Suppressor macrophage treated with lipopolysaccharide for 4 hours (primary cell): ENCODE data around the gene MVD.
A peak's percentile ranks its signal among the peaks of the same experiment; 100 is the strongest.

Experiments
- DNase-seq: peaks from one replicate; pipeline ENCODE4 v3.0.0-alpha.2; 2020

Gene MVD, protein sequence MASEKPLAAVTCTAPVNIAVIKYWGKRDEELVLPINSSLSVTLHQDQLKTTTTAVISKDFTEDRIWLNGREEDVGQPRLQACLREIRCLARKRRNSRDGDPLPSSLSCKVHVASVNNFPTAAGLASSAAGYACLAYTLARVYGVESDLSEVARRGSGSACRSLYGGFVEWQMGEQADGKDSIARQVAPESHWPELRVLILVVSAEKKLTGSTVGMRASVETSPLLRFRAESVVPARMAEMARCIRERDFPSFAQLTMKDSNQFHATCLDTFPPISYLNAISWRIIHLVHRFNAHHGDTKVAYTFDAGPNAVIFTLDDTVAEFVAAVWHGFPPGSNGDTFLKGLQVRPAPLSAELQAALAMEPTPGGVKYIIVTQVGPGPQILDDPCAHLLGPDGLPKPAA

DNA sequence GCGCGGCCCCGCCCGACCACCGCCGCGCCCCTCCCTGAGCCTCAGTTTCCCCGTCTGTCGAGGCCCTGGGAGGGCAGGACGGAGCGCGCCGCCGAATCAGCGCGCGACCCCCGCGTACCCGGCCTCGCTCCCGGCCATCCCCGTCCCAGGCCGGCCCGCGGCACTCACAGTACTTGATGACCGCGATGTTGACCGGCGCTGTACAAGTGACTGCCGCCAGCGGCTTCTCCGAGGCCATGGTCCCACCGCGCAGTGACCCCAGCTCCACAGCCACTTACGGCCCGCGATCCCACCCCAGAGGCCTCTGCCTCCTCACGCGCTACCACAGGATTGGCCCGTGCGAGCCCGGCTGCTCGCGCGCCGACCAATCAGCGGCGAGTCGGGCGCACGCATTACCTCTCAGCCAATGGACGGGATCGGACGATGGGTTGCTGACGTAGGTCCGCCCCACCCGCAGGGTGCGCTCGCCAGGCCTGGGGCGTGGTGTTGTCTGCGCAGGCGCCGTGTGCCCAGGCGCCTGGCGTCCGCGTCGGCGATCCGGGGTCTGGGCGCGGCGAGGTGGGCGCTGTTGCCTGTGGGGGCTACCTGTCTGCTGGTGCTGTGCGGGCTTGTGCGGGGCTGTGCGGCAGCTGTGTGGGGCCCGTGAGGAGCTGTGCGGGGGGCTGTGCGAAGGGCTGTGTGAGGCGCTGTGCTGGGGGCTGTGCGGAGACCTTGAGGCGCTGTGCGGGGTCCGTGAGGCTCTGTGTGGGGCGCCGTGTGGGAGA, at the start of gene MVD:
MVD (minus strand) TSS at position 249 of the 764 bp plus-strand sequence; CDS start at position 238, 11 bp downstream.
- DNase-seq = peak; percentile 99

DNA sequence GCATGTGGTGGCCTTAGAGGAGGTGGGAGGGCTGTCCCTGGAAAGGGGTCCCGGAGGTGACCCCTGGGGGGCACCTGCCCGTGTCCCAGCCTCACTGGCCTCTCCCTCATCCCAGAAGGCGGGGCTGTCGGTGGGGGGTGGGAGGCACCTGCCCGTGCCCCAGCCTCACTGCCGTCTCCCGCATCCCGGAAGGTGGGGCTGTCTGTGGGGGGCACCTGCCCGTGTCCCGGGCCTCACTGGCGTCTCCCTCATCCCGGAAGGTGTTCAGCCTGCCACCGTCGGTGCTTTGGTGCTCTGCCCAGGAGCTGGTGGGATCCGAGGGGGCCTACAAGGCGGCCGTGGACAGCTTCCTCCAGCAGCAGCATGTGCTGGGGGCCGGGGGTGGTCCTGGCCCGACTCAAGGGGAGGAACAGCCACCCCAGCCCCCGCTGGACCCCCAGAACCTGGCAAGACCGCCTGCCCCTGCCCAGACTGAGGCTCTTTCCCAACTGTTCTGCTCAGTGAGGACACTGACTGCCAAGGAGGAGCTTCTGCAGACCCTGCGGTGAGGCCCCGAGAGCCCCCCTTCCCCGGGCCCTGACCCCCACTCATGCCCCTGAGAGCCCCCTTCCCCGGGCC, 49.6 kb upstream of the MVD start:
- DNase-seq = no peak

DNA sequence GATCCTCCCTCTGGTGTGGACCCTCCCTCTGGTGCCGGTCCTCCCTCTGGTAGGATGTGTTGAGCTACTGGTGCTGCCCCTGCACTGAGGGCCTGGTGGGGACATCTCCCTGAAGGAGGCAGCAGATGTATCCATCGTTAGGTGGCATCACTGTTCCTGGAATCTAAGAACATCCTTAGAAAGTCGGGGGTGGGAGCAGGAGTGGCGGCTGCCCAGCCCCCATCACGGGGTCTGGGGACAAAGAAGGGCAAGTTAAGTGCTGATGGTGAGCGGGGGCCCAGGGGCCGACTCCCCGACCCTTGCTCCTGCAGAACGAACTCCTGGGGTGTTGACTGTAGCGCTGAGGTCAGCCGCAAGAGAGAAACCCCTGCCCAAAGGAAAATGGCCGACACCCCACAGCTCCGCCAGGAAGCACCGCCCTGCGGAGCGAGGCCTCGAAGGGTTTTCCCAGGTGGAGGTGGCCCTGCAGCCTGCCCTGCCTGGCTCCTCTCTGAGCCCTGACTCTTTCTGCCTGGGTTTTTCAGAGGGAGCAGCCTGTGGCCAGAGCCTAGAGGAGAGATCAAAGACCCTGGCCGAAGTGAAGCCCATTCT, 49.0 kb upstream of the MVD start:
- no peak for DNase-seq

DNA sequence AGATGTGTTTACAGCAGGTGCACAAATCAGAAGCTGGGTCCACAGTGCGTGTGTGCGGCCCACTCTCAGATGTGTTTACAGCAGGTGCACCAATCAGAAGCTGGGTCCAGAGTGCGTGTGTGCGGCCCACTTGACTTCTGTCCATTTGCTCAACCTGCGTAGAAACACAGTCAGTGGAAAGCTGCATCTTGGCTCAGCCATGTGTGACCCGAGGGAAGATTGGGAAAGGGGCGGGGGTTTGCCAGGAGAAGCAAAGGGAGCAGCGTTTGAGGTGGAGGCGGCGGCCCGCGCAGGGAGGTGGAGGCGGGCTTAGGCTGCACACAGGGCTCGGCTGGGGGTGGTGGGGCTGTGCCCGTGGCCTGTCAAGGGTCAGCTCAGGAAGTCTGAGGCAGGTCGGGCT, 47.7 kb upstream of the MVD start:
- DNase-seq = no peak

DNA sequence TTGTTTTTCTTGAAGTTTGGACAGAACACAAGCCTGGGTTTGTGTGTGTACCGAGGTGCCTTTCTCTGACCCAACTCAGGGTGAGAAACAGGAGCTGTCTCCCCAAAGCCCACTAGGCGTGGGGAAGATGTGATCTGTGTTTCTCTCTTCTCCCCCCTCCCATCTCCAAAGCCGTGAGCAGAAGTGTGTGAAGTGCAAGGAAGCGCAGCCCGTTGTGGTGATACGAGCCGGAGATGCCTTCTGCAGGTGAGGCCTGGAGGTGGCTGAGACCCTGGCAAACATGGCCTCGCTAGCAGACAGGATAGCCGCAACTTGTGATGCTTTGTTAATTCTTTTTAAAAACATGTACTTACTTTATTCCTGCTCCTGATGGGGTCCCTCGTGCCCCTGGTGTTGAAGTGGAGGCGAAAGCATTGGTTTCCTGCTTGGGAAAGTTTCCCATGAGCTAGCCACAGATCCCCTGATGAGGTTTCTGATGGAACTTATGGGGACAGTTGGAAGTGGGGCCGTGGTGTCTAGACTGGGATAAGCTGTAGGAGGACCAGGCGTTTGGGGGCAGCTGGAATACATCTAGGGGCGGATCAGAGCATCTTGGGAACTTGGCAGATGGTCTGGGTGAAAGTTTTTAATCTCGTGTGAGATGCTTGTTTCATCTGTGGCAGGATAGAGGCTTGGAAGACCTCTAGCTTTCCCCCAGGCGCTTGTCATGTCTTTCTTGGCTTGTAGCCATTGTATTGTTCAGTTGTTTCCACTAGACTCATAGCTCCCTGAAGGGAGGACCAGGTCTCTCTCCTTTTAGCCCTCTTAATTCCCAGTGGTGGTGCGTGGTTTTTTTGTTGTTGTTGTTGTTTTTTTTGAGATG, 44.3 kb upstream of the MVD start:
- no peak for DNase-seq

DNA sequence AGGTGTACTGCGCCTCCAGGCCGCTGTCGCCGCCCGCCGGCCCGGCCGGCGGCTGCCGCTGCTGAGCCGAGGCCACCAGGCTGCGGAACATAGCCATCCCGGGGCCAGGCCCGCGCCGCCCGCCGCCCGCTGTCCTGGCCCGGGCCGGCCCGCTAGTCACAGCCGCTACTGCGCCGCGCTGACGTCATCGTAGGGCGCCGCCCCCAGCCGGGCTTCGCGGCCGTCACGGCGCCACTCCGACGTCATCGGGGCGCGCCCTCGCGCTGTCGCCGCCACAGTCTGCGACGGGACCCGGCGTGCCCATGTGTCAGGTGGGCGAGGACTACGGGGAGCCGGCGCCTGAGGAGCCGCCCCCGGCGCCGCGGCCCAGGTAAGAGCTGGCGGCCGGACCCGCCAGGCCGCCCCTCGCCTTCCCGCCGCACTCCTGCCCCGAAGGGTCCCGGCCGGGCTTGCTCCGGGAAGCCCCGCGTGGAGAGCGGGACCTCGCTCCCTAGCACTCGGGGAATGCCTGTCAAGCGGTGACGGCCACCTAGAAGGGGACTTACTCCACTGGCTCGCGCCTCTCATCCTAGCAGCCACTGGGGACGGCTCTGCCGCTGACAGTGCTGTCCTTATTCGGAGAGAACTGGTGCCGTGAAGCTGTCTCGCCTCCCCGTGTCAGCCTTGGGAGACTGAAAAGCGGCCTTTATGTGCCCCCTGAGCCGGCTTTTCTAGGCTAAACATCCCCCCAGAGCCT, 43.5 kb upstream of the MVD start, which contains the start of the genes CTU2 and RNF166:
CTU2 (plus strand) TSS at position 275 of the 736 bp plus-strand sequence; CDS start at position 303, 28 bp downstream.
RNF166 (minus strand) TSS at position 180 of the 736 bp plus-strand sequence; CDS start at position 97, 83 bp downstream.
- peak; percentile 96 for DNase-seq

DNA sequence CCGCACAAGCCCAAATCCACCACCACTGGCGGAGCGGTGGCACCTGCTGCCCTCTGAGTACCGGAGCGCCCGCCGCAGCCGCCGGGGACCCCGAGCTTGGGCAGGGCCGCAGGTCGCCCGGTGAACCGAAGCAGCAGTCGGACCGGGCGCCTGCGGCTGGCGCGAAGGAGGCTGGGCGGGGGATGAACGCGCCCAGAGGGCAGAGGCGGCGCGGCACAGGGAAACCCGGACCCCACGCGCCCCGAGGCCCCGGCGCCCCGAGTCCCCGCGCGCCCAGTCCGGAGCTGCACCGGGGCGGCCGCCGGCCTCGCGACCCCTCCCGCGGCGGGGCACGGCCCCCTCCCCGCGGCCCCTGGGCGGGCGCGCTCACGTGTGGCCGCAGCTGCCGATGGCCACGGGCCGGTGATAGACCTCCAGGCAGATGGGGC, 42.9 kb upstream of the MVD start:
- no peak for DNase-seq

DNA sequence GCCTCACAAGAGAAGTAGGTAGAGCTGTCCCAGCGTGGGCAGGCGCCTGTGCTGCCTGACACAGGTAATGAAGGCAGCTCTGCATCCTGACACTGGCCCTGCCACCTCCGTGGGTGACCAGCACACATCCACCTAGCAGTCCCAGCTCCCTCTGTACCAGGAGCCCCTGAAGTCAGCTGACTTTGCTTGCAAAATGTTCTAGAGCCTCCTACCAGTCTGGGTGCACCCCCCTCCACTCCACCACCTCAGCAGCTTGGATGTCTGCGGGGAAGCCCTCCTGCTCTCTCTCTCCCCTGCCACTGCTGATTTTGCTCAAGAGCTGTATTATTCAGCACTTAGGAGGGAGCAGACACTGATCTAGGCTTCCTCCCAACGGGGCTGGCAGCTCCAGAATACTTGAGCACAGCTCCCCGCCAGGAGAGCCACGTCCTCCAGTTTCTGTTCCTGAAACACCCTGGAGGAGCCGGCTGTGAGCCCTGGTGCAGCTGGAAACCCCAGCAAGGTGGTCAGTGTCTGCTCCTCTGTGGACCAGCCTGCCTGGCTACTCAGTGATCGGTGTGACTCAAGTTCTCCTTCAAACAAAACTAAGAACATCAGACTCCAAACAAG, 42.3 kb upstream of the MVD start:
- peak; percentile 80 for DNase-seq

DNA sequence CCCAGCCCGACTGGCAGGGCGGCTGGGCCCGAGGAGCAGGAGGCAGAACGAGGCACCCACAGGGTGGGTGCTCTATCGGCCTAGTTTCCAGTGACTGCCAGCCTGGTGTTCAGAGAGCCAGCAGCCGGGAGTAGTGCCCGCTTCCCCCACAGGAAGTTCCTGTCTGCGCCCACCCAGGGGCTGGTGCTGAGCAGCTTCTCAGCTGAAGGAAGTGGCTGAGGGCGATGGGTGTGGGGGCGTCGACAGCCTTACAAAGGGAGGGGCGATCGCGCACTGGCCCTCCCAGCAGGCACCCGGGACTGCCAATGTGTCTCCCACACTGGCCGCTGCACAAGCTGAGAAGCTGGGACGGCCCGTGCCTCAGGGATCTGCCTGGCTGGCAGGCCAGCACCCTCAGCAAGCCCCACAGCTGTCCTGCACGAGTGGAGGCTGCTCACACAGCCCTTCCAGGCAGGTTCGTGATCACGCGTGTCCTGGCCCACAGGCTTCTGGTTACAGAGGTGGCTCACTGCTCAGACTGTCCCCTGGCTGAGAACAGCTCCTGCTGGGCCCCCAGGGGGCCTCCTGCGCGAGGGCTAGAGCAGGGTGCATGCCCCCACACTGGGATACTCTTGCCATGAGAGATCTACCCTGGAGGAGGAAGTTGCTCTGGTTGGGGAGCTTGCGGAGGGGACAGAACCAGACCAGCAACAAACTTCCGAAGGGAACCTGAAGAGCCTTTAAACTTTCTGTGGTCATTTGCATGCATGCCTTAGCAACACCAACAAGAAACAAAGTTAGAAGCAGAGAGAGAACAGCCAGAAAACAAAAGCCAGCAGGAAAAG, 40.8 kb upstream of the MVD start:
- DNase-seq = peak; percentile 60

DNA sequence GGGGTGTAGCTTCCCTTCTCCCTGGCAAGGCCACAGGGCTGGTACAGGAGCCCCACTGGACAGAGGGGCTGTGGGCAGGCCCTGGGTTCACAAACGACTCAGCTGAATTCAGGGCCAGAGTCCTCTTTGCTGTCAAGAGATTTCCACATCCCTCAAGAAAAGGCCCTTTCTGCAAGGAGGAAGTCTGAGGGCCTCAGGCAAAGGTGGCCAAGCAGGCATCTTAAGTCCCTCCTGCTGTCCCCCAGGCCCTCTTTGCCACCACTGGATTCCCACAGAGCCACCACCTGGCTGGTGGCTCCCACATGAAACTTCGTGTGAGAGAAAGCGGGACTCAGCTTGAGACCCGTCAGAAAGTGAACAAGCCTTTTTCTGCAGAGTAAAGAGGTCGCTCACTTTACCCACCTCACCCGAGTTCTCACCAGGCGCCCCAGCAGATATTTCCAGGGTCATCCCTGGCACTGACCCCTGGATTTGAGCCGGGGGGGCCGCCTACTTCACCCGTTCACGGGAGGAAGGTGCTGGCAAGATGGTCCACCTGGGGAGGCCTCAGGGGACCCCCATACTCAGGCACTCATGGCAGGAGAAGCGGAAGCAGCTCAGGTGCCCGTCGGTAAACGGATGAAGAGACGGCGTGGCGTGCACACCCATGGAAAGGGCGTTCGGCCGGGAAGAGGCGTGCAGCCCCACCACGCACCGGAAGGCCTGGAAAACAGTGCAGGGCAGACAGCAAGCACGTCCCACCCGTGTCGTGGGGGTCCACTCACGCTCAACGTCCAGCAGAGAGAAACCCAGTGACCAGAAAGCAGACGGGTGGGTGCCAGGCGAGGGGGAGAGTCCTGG, 39.7 kb upstream of the MVD start:
- peak; percentile 48 for DNase-seq

DNA sequence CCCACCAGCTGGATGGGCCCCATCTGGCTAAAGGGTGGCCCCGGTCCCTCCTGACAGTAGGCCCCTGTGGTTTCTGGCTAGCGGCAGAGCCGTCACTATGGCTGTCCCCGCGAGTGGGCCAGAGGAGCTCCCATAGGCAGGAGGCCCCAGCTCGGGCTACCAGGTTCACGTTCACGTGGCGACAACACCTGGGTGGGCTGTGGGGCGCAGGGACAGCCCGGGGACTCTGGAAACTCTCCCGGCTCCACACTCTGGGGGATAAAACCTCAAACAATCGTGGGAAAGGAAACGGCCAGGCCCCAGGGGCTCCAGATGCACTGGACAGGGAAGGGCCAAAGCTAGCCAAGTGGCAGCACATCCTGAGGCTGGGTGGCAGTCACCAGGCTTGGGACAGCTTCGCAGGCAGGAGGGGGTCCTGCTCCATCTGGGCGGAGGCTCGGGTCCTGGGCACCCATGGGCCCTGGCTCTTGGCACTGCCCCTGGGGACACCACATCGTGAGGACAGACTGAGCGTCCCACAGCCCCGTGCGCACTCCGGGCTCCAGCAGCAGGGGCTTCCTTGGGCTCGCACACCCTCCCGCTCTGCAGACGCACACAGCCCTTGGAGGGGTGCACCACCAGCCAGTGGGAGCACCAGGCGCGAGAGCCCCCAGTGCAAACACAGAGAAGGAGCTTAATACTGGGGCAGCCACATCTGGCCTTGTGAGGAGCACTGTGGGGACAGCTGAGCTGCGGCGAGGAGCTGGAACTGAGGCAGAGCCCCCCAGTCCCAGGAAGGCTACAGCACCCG, 38.9 kb upstream of the MVD start:
- DNase-seq = no peak

DNA sequence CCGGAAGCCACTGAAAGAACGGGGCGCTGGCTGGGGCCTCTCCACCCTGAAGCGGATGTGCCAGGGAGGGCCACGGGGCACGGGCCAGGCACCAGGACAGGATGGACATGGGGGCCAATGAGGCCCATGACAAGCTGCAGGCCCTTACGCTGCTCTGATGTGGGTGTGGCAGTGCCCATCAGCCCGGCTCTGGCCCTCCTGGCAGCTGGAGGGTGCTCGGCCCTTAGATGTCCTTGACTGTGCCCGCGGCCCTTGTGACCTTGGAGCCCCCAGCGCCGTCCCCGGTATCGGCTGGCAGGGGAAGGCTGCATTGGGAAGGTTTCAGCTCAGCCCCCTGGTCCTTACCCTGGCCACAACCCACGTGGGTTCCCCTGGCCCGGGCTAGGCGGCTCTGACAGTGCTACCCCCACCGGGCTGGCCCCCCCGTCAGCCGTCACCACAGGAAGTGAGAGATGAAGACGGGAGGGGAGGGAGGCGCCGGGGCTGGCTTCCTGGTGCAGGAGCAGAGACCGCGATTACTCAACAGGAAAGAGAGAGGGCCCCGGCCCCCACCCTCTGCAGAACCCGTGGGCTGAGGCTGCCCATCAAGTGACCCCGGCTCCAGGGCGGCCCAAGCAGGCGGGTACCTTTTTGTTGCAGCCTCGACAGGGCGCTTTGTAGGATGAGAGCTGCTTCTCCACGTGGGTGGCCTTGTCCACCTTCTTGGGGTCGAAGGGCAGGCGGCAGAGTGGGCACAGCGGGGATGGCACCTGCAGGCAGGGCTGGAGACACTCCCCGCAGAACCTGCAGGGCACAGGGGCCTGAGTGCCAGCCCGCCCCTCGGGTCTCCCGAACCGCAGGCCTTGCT, 38.0 kb upstream of the MVD start:
- DNase-seq = peak; percentile 96

DNA sequence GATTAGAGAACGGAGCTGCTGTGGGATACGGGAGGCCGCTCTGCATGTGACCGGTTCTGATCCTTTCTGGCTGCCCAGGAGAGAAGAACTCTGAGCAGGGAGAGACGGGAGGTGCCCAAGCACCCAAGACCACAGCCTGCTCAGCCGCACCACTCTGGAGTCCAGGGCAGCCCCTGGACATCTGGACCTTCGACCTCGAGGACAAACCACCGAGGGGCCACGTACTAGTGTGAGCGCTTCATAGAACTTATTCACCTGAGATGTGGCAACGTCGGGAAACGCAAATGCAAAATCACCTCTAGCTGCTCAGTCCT, 37.4 kb upstream of the MVD start:
- no peak for DNase-seq

DNA sequence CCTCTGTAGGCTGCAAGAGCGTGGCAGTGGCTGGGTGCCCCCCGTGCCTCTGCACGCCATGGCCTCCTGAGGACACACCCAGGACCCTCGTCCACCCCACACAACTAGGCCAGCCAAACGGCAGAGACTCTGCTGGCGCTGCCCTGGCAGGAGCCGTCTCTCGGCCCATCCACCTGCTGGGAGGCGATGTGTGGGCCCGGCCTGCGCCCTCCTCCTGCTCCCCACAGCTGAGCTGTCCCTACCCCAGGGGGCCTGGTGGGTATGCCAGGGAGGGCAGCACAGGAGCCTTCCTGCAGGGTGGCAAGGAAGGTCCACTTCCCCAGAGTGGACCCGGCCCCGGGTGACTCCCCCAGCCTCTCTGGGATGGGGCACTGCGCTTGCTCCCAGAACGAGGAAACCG, 36.3 kb upstream of the MVD start:
- no peak for DNase-seq

DNA sequence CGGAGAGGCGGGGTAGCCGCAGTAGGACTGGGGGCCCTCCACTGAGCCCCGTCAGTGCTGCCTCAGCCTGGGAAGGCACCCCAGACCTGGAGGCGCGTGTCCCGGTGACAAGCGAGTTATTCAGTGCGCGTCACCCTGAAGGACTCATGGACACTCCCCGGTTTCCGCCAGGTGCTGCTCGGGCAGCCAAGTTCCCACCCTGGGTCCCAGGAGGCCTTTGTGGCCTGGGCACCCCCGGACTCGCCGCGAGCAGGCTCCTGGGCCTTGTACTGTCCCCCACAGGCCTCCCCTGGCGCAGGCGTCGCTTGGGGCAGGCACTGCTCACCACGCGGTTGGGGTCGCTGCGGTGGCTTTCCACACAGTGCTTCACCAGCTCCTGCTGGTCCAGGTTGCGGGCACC, 35.8 kb upstream of the MVD start:
- no peak for DNase-seq

DNA sequence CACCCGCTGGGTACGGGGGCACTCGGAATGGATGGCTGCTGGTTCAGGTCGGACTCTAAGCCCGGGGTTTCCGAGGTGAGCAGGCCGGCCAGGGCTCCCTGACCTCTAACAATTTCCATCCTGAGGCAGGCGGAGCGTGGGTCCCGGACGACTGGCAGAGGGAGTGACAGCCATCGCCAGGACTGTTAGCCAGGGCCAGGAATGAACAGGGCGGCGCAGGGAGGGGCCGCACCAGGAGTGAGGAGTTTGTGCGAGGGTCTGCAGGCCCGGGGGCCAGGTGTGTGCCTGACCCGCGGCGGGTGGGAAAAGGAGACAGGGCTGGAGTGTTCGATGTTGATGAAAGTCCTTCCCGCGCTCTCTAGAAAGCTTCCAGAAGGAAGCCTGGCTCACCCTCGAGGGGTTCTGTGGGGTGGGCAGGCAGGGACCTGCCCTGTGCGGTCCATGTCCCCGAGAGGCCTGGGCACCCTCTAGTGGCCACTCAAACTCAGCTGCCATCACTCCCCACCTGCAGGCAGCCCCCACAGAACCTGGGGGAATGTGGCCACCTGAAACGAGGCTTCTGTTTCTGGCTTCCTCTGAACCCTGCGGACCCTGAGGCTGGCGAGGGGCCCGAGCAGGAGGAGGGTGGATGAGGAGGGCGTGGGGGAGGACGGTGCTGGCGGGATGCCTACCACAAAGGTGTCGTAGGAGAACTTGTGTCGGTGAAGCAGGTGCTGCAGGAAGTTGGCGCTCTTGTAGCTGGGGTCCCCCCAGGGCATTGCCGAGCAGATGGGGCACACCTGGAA, 35.1 kb upstream of the MVD start:
- DNase-seq = no peak
